Fibroblast of lung (primary cell): ENCODE measurements around the gene SDCCAG8.

Experiments used
- EZH2 ChIP-seq: IDR thresholded peaks from 2 replicates; pipeline ENCODE4 v1.5.1; 2012; ENCODE audit warnings: low read length, control low read depth, mild to moderate bottlenecking; ENCODE audit errors: missing control alignments
- TF ChIP-seq, protein P1 (sequence below), 2 donors: IDR thresholded peaks in 1 of 2; conservative IDR thresholded peaks in 1 of 2; 1 replicate in 1 of 2; 2 replicates in 1 of 2; pipeline ENCODE4 v1.5.1; 2011 to 2012; ENCODE audit warnings: low read length in 2 of 2, control low read depth in 1 of 2, inconsistent platforms in 1 of 2, low read depth in 1 of 2, mild to moderate bottlenecking in 1 of 2

GRCh38 chr1:243406424-243406823, 150.6 kb downstream of the SDCCAG8 start:
- TF ChIP-seq, protein P1, sequence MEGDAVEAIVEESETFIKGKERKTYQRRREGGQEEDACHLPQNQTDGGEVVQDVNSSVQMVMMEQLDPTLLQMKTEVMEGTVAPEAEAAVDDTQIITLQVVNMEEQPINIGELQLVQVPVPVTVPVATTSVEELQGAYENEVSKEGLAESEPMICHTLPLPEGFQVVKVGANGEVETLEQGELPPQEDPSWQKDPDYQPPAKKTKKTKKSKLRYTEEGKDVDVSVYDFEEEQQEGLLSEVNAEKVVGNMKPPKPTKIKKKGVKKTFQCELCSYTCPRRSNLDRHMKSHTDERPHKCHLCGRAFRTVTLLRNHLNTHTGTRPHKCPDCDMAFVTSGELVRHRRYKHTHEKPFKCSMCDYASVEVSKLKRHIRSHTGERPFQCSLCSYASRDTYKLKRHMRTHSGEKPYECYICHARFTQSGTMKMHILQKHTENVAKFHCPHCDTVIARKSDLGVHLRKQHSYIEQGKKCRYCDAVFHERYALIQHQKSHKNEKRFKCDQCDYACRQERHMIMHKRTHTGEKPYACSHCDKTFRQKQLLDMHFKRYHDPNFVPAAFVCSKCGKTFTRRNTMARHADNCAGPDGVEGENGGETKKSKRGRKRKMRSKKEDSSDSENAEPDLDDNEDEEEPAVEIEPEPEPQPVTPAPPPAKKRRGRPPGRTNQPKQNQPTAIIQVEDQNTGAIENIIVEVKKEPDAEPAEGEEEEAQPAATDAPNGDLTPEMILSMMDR (conservative IDR thresholded peaks at IDR 0.05 in 1 of 2, IDR thresholded peaks at IDR 0.05 in 1 of 2; ENCODE audit: low read depth in 1 of 2, low read length in 2 of 2) = no peak
- TF ChIP-seq EZH2 = no peak
